Hematopoietic multipotent progenitor cell treated with erythropoietin and hydrocortisone succinate and interleukin-3 and kit ligand, for 4 days (in vitro differentiated cells): ENCODE data around the gene SV2C.

Experiments used
- DNase-seq: peaks from one replicate; pipeline ENCODE4 v3.0.0-alpha.2; 2015

The SV2C gene

DNA sequence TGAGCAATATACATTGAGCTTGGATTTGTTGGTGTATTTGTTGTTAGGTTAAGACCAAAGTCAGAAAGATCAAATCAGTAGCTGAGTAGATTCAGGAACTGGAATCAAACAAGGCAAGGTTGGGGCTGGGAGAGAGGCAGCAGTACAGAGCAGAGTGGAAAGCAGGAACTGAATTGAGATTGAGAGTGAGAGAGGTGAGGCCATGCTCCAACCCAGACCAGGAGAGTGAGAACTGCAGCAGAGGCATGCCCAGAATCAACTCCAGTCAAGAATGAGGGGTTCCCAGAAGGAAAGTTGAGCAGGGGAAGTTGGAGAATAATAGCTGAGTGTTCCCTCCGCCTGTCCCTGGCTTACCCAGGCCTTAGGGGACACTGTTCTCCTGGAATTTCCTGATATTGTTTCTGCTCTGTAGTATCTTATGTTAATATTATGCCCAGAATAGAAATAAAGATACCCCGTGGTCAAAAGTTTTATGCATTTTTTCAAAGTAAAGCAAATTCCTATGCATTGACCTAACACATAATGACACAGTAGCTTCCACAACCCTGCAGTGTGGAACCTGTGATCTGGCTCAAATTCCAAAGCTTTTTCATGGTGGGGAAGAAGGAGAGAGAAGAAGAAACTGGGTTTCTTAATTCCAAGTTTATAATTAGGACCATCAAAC is 82.7 kb downstream of the SV2C start:
- no peak for DNase-seq

DNA sequence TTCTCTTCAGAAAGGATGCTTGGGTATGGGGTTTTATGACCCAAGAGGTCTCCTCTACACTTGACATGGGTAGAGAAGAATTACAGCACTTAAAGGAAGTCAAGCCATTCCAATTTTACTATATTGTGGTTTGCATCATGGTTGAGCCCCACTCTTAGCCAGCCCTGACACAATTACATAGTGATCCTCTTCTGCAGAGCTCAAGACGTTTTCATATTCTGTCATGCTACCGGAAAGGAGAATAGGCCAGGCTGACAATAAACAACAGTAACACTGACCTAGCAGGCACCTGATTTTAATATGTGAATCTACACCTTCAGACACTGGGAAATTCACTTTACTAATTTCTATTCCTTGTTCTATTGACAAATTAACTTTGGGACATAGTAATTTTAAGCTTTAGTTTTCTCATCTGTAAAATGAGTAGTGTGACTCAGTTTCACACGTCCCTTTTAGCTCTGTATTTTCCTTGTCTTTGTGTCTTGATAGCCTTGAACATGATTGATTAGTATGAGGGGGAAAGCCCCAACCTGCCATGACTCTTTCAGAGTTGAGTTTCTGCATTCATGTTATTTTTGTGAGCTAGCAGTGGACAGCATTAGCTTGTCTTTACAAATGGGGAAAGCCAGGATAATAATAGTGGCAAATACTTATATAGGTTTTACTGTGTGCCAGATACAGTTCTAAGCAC is 83.8 kb downstream of the SV2C start:
- DNase-seq = no peak

DNA sequence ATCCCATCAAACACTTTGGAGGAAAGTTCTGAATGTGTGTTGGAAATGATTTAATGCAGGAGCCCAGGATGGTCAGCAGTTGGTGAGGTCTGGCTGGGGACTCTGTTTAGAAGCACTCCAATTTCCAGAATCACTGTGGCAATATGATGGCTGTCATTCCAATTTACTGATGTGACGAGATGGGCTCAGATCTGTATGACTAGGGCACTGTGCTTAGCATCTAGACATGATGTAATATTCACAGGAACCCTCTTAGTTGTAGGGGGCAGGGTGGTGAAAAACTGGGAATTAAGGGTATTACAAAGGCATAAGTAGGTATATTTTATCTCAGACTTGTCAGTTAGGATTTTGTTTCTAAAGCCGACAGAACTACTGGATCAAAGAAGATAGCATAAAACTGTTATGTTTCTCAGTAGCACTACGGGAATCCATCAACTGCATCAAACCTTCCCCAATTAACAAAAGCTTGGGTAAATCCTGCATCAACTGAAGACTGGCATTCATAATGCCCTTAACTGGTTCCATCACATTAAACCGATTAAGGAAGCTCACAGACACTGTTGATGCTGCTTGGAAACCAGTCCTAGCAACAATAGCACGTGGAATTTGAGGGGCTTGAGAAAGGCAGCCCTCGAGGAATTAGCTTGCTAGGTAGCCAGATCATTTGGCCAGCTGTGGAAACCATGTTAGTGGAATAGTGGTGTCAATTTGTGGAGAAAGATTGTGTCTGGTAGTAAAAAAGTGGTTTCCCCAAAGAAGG is 86.1 kb downstream of the SV2C start:
- DNase-seq = no peak

DNA sequence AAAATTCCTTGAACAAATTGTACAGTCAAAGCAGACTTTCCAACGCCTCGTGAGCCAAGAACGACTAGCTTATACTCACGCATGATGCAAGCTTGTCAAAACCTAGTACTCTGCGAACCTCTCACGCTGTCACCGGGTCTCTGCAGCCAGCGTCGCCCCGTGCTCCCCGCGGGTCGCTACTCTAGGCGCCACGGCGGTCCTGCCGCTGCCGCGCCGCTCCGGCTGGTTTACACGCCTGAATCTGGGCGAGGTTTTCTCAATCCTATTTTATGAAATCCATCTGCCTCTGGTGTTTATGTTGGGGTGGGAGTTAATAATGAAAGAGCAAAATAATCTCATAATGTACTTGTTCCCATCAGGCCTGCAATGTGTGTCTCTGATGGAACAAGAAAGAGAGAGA is 90.9 kb downstream of the SV2C start:
- DNase-seq = no peak

DNA sequence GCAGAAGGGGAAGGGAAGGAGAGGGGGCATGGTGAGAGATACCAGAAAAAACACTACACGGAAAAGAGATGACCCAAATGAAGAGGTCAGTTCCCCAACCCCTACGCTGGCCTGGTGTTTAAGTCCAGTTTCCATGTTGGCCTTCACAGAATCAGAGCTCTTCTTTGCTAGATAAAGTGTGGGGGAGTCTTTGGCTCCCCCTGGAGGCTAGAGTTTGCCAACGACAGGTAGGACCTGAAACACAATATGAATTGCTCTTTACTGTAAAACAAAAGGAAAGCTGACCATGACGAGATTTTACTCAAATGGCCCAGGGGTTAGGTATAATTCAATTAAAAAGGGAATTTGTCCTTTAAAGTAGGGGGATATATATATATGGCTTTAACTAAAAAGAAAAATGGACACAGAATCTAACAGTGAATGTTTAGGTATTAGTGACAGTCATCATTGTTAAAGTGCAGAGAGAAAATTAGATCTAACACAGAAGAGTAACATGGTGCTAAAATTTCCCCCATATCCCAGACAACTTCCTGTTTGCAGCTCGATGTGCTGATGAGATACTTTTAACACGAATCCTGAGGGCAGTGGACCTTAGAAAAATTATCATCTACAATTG is 92.0 kb downstream of the SV2C start:
- DNase-seq = peak; percentile 77

DNA sequence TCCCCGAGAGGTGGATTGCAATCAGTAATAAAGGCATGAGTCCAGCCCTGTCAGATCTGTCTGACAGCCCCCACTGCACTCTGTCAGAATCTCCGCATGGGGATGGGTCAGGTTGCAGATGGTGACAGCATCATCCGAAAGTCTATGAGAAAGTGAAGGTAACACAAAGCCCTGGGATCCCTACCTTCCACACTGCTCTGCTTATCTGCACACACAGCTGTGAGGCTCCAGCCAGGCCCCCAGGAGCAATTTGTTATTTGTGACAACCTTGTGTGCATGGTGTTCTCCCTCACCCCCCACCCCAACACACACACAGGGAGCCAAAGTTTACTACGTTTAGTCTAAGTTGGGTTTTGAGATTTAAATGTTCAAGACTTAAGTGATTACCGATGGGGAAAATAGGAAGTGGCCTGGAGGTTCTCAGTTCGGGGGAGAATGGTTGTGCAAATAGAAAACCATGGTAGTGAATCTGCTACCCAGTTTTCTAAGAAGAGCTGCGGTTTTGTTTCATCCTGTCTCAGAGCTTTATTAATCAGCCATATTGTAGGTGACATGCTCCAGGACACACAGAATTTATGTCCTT is 92.7 kb downstream of the SV2C start:
- DNase-seq = peak; percentile 62

DNA sequence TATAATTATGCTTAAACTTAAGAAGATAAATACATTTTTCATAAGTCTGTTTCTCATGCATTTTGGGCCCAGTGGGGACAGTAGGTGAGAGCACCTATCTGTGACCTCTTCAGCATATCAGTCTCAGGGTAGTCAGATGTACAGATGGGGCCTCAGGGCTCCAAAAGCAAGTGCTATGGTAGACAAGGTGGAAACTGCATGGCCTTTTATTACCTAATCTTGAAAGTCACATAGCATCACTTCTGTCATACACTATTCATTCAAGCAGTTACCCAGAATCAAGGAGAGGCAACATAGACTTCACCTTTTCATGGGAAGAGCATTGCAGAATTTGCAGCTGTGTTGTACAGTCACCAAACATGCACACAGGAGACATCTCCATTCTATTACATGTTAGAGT is 94.8 kb downstream of the SV2C start:
- no peak for DNase-seq

DNA sequence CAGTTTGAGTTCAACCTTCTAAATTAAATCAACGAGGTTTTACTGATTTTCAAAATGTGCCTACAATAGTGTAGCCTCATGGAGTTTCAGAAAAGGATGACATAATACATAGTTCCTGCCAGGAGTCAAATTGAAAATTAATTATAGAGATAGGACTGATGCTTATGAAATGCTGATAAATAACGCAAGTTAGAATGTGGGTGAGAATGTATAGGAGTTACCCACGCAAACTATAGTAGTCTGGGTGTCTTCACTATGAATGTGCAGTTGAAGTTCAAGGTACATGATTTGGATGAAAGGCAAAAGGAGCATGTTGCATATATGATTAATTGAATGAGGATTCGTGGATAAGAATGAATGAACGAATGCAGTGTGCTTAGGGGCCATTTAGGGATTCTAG is 95.7 kb downstream of the SV2C start:
- DNase-seq = no peak

DNA sequence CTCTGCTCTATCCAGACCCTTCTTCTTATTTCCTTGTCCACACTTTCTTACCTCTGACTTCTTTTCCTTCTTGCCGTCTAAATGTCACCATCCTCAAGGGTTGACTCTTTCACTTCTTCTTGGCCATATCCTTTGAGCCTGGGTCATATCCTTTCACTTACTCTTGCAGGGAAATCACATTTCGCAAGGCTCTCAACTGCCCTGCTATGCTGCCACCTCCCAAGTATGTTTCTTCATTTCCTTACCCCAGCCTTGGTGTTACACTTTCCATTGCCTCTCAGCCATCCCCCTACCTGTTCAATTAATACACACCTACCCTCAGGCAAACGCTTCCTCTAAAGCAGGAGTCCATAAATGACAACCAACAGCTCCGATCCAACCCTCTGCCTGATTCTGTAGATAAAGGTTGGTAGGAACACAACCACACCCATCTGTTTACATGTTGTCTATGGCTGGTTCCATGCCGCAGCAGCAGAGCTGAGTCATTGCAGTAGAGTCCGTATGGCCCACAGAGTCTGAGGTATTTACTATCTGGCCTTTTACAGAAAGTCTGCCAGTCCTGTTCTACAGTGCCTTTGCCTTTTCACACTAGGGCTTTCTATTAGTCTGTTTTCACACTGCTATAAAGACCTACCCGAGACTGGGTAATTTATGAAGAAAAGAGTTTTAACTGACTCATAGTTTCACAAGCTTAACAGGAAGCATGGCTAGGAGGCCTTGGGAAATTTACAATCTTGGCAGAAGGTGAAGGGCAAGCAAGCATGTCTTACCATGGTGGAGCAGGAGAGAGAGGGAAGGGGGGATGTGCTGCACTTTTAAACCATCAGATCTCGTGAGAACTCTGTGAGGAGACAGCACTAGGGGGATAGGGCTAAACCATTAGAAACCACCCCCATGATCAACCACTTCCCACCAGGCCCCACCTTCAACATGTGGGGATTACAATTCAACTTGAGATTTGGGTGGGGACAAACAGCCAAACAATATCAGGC is 97.9 kb downstream of the SV2C start:
- peak; percentile 58 for DNase-seq

DNA sequence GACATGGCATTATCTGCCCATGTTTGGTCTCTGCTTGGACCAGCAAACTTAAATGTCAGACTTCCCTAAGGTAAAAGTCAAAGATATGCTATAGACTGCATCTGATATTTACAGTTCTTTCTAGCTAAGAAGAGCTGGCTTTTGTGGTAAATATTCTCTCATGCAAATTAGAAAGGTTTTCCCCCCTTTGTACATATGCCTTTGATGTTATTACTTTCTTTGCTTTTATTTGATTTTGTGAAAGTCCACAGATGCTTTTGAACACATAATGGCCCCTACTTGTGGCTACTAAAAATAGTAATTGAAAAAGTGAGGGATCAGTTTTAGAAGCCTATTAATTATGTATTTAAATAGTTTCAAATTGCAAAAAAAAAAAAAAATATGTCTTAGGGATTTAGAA is 104.2 kb downstream of the SV2C start:
- no peak for DNase-seq

DNA sequence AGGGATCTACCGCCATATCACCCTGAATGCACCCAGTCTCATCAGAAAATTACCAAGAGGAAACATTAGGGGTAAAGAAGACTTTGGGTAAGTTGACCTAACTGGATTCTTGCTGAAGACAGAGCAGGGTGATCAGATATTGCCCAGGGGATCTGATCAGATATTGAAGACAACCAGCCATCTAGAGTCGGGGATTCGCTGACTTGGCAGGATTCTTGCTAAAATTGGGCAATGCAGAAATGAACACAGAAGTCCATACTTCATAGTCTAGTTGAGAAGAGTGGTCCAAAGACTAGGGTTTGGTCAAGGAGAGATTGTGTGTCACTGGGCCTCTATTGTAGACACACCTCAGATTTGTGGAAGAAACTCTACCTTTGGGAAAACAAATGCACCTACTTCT is 107.2 kb downstream of the SV2C start:
- DNase-seq = no peak

DNA sequence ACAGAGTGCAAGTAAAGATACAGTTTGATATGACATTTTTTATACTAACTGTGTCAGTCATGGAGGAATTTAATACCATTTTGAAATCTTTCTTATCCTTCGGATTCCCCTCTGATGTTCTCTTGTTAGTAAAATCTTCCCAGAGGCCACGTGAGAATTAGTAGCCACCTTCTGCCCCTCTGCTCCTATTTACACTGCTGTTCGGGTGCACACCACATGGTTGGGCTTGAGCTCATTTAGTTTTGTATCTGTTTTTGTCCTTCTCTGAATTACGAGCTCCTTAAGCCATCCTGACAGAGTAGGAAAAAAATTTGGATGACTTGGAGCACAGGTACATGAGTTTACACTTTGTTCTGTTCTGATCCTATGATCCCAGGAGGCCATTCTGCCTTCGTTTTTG is 109.7 kb downstream of the SV2C start:
- DNase-seq = no peak

DNA sequence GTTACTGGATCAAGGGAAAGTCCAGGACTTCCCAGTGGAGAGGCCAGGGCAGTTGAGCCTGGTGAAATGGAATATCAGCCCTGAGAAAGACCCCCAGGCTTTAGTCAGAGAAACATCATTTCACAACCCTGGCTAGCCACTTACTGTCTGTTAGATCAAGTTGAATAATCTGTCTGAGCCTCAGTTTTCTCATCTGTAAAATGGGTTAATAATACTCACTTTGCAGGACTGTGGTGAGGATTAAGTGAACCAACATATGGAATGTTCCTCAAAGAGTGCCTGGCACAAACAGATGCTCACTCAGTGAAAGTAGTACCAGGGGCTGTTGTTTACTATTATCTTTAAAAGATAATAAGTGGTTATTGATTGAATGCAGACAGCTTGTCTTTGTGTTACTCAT is 110.5 kb downstream of the SV2C start:
- DNase-seq = no peak

DNA sequence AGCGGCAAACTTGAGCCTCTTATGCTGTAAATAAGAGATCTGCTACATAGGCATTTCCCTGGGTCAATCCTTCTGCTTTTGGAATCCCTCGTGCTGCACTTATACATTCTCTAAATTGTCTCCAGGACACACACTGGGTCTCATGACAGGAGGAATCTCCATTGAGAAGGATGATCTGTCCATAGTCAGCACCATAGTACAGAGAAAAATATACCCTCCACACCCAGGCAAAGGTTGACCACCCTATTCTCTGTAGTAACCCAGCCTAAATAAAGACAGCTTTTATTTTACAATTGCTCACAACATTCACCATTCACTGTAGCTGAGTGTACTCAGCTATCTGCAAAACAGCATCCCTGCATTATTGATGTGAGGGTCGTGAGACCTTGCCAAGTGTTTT is 111.2 kb downstream of the SV2C start:
- no peak for DNase-seq

DNA sequence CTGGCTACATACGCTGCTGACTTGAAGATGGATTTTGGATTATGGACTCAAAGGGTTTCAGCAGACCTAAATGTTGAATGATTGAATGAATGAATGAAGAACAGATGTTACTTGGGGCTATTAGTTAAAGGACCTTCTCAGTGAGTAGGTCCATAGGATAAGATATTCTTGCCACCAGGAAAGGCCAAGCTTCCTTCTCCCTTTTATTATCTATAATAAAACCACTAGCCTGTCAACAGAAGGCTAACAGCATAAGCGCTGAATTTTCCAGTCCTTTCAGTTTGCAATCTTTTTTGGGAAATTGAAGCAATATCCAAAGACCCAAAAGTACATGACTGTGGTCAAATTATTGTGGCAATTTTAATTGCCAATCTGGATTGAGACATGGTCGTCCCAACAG is 113.3 kb downstream of the SV2C start:
- DNase-seq = no peak

DNA sequence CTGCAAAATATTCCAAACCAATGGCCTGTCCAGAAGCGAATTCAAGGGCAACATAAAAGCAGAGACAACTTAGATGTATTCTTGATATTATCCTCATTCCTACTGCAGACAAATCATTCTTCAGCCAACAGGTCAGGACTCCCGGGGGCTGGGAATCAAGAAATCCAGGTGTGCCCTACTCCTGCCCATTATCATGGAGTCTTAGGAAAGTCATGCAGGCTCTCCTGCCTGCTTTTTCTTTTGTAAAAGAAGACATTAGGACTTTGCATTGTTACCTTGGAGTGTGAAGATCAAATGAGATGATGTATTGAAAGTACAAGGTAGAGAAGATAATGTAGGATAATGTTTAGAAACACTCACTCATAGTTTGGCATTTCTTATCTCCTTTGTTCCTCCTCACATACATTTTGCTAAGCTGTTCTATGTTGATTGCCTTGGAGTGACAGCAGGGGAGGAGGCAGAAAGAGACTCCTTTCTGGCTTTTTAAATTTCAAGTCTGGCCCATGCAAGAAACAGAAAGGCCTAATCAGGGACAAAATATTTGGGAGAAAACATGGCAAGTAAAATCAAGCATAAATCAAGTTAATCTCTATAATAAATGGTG is 113.8 kb downstream of the SV2C start:
- DNase-seq = peak; percentile 20

DNA sequence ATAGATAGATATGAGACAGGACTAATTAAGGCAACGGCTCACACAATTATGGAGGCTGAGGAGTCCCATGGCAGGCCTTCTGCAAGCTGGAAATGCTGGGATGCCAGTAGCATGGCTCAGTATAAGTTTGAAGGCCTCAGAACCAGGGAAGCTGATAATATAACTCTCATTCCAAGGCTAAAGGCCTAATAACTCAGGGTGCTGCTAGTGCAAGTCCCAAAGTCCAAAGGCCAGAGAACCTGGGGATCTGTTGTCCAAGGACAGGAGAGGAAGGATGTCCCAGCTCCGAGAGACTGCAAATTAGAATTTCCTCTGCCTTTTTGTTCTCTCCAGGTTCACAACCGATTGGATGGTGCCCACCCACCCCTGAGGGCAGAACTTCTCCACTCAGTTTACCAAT is 114.5 kb downstream of the SV2C start:
- DNase-seq = no peak

DNA sequence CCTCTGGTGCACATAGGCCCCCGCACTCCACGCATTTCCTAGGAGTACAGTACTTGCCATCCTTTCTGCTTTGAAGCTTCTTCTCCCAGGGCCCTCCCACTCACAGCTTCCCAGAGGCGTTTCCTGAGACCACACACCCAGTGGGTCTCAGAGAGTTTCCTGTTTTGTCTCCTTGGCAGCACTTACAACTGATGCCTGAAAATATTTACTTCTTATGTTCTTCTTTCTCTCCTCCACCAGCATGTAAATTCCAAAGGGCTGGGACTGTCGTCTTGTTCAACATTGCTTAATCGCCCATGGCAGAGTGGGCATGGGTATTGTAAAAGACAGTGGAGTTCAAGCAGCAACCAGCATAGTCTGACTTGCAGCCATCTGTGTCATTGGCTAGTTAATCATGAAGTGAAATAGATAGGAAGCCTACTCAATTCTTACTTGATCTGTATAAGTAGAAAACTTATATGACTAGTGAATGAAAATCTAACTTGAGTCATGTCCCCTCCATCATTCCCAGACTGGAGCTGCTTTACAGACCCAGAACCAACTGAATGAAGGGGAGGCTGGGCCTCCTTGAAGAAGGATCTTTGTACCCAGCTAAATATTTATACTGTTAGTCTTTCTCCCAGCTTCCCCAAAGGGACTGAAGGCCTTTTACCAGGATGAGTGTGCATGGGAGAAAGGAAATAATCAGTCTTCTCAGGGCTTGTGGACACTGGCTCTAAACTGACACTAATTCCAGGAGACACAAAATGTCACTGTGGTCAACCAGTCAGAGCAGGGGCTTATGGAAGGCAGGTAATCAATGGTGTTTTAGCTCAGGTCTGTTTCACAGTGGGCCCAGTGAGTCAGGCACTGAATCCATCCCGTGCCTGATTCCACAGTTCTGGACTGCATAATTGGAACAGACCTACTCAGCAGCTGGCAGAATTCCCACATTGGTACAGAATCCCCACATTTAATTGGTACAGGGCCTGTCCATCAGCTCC is 116.4 kb downstream of the SV2C start:
- no peak for DNase-seq

DNA sequence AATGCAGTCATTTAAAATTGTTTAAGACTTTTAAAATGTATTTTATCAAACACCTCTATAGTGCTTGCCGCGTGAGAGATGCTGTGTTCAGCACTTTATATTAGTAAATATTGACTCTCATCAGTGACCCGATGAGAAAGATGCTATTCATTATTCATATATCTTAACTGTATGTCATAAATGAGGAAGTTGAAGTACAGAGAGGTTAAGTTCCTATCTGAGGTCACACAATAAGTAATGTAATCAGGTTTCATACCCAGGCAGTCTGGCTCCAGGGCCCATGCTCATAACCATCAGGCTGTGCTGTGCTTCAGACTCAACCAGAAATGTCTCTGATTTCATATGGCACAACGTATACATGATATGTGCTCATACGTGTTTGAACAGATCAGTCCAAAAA is 119.0 kb downstream of the SV2C start:
- DNase-seq = no peak

DNA sequence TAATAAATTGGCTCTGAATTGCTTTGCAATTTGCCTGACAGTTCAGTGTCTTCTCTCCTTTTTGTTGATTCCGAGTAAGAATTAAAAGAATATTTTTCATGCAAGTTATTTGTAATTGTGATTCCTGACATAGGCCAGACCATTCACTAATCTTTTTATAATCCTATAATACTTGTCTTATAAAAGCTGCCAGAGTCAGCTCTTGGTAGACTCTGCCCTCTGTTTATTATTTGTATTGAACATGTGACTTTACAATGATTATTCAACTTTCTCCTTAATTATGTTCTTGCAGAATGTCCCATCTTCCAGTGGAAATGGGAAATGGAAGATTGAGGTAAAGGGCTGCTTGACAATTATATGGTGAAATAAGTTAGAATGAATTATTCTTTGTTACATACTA is 121.0 kb downstream of the SV2C start:
- DNase-seq = no peak
